ENCODE results near the gene DYRK2.

Gene DYRK2

GRCh38 chr12:67669217-67669933, 20.8 kb downstream of the DYRK2 start:
- Histone ChIP-seq H2AFZ (ENCODE audit: low read length) (no peak overlapping the region), H3K4me1 (ENCODE audit: low read length) (no peaks in the 10 kb centered on the region), H3K36me3 (replicated peaks; ENCODE audit: insufficient read depth, low read length) (no peaks in the 10 kb centered on the region), H3K9ac (ENCODE audit: low read length) (no peak overlapping the region), H3K27me3 (replicated peaks; ENCODE audit: insufficient read depth, low read length) (no peaks in the 10 kb centered on the region), H3K4me3 (ENCODE audit: low read length) (no peak overlapping the region), H3K9me2 (replicated peaks; ENCODE audit: insufficient read depth, low read length) (no peaks in the 10 kb centered on the region), H3F3A (ENCODE audit: insufficient read depth, low read length) (no peaks in the 10 kb centered on the region), H3K79me2 (ENCODE audit: low read length) (0 out of 2 replicates have a peak, but pooled peaks cover 2% of the 10 kb centered on the region), H4K20me1 (ENCODE audit: insufficient read depth, low read length) (no peaks in the 10 kb centered on the region), H3K9me3 (replicated peaks; ENCODE audit: insufficient read depth, low read length) (no peaks in the 10 kb centered on the region), H3K27ac (ENCODE audit: low read length) (no peak overlapping the region), H3K4me2 (ENCODE audit: low read depth, low read length) (no peak overlapping the region)
- no peak for DNase-seq
- TF ChIP-seq, protein P1, sequence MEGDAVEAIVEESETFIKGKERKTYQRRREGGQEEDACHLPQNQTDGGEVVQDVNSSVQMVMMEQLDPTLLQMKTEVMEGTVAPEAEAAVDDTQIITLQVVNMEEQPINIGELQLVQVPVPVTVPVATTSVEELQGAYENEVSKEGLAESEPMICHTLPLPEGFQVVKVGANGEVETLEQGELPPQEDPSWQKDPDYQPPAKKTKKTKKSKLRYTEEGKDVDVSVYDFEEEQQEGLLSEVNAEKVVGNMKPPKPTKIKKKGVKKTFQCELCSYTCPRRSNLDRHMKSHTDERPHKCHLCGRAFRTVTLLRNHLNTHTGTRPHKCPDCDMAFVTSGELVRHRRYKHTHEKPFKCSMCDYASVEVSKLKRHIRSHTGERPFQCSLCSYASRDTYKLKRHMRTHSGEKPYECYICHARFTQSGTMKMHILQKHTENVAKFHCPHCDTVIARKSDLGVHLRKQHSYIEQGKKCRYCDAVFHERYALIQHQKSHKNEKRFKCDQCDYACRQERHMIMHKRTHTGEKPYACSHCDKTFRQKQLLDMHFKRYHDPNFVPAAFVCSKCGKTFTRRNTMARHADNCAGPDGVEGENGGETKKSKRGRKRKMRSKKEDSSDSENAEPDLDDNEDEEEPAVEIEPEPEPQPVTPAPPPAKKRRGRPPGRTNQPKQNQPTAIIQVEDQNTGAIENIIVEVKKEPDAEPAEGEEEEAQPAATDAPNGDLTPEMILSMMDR (IDR thresholded peaks at IDR 0.05; ENCODE audit: low read length): no peak
- TF ChIP-seq EZH2 (optimal IDR thresholded peaks at IDR 0.05; ENCODE audit: low read depth, low read length): no peak
- no peak for TF ChIP-seq EZH2phosphoT487 (IDR thresholded peaks at IDR 0.05; ENCODE audit: low read length)

GRCh38 chr12:67669934-67670631, 21.5 kb downstream of the DYRK2 start:
- Histone ChIP-seq H3K27ac (ENCODE audit: low read length) (no peak overlapping the region), H4K20me1 (ENCODE audit: insufficient read depth, low read length) (no peaks in the 10 kb centered on the region), H3K4me2 (ENCODE audit: low read depth, low read length) (no peak overlapping the region), H2AFZ (ENCODE audit: low read length) (no peak overlapping the region), H3K79me2 (ENCODE audit: low read length) (no peaks in the 10 kb centered on the region), H3F3A (ENCODE audit: insufficient read depth, low read length) (no peaks in the 10 kb centered on the region), H3K36me3 (replicated peaks; ENCODE audit: insufficient read depth, low read length) (no peaks in the 10 kb centered on the region), H3K27me3 (replicated peaks; ENCODE audit: insufficient read depth, low read length) (no peaks in the 10 kb centered on the region), H3K4me3 (ENCODE audit: low read length) (no peak overlapping the region), H3K9ac (ENCODE audit: low read length) (no peak overlapping the region), H3K9me3 (replicated peaks; ENCODE audit: insufficient read depth, low read length) (no peaks in the 10 kb centered on the region), H3K4me1 (ENCODE audit: low read length) (no peaks in the 10 kb centered on the region), H3K9me2 (replicated peaks; ENCODE audit: insufficient read depth, low read length) (no peaks in the 10 kb centered on the region)
- DNase-seq: no peak
- no peak for TF ChIP-seq EZH2 (optimal IDR thresholded peaks at IDR 0.05; ENCODE audit: low read depth, low read length)
- TF ChIP-seq, protein P1 (IDR thresholded peaks at IDR 0.05; ENCODE audit: low read length): no peak
- no peak for TF ChIP-seq EZH2phosphoT487 (IDR thresholded peaks at IDR 0.05; ENCODE audit: low read length)

DNA sequence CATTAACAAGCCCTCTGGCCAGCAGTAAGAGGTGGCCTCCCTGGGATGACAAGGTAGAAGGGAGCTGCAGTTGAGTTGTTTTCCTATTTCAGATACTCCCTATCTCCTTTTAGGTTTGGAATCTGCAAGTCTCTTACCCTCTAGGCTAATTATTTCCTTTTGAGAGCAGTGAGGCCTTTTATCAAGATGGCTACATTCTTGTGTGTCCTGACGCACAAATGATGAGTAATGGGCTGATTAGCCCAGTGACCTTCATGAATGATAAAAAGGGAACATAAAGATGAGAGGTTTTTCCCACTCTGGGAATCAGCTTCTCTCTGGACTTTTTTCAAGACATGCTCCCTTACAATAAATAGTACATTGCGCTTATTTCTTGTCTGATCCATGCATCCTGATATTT, 22.9 kb downstream of the DYRK2 start:
- no peaks in the 10 kb centered on the region for H3K4me1 ChIP-seq (ENCODE audit: low read length)
- no peaks in the 10 kb centered on the region for H3K9me3 ChIP-seq (replicated peaks; ENCODE audit: insufficient read depth, low read length)
- no peaks in the 10 kb centered on the region for H3K27me3 ChIP-seq (replicated peaks; ENCODE audit: insufficient read depth, low read length)
- TF ChIP-seq EZH2phosphoT487 (IDR thresholded peaks at IDR 0.05; ENCODE audit: low read length) (no peak), EZH2 (optimal IDR thresholded peaks at IDR 0.05; ENCODE audit: low read depth, low read length) (no peak)
- TF ChIP-seq, protein P1 (IDR thresholded peaks at IDR 0.05; ENCODE audit: low read length): no peak
- H3K4me2 ChIP-seq (ENCODE audit: low read depth, low read length): no peak overlapping the region
- no peaks in the 10 kb centered on the region for H4K20me1 ChIP-seq (ENCODE audit: insufficient read depth, low read length)
- no peaks in the 10 kb centered on the region for H3K79me2 ChIP-seq (ENCODE audit: low read length)
- H3F3A ChIP-seq (ENCODE audit: insufficient read depth, low read length): no peaks in the 10 kb centered on the region
- DNase-seq: no peak
- no peak overlapping the region for H3K27ac ChIP-seq (ENCODE audit: low read length)
- H3K4me3 ChIP-seq (ENCODE audit: low read length): no peak overlapping the region
- H2AFZ ChIP-seq (ENCODE audit: low read length): no peak overlapping the region
- H3K9me2 ChIP-seq (replicated peaks; ENCODE audit: insufficient read depth, low read length): no peaks in the 10 kb centered on the region
- no peaks in the 10 kb centered on the region for H3K36me3 ChIP-seq (replicated peaks; ENCODE audit: insufficient read depth, low read length)
- H3K9ac ChIP-seq (ENCODE audit: low read length): no peak overlapping the region
